ENCODE data around the gene KAZN.

- no peak for TF ChIP-seq FOXA1 (IDR thresholded peaks at IDR 0.05)
- no peak for TF ChIP-seq L3MBTL2 (conservative IDR thresholded peaks at IDR 0.05)
- no peak for TF ChIP-seq BHLHE40 (IDR thresholded peaks at IDR 0.05; ENCODE audit: borderline replicate concordance)
- no peak for TF ChIP-seq SP1 (IDR thresholded peaks at IDR 0.05)
- no peak for TF ChIP-seq CTBP1 (IDR thresholded peaks at IDR 0.05; ENCODE audit: borderline replicate concordance)
- TF ChIP-seq FOXM1 (IDR thresholded peaks at IDR 0.05; ENCODE audit: borderline replicate concordance): no peak
- no peak for TF ChIP-seq HDGF (IDR thresholded peaks at IDR 0.05; ENCODE audit: borderline replicate concordance)
- no peak for TF ChIP-seq NFRKB (IDR thresholded peaks at IDR 0.05)
These were observed 377.8 kb downstream of the KAZN start for GRCh38 chr1:14976256-14976655.

Measured in HEK293T (cell line).